ENCODE measurements around the gene DGKZ. TPM values are rescaled to one million over a fixed set of nuclear protein-coding genes. Genes with fewer than 3 reads are reported as not detected.
"Not testable (repeated sequence)": the region's sequence is repeated elsewhere in the genome, so short reads cannot be mapped to it uniquely, and the experiment has no call there.

DGKZ gene
- total RNA-seq, 1 donor from 2014 or later = 53.6 TPM

GRCh38 chr11:46376258-46377050, 29.2 kb downstream of the DGKZ start:
- POLR2A ChIA-PET = no interaction called here
- no peak overlapping the region for H3K27ac Mint-ChIP-seq
- H3K9me3 Mint-ChIP-seq = no peaks in the 10 kb centered on the region
- no peak for ATAC-seq (ENCODE audit: low read depth)
- TF ChIP-seq CTCF (IDR thresholded peaks at IDR 0.05) = no peak
- no peak for DNase-seq
- no peak overlapping the region for H3K4me3 Mint-ChIP-seq
- CTCF ChIA-PET = no interaction called here
- H3K36me3 Mint-ChIP-seq (ENCODE audit: low read depth) = peaks cover 48% of the 10 kb centered on the region
- H3K4me1 Mint-ChIP-seq = peaks cover 4% of the 10 kb centered on the region
- no peaks in the 10 kb centered on the region for H3K27me3 Mint-ChIP-seq
- intact Hi-C loops (cut with micrococcal nuclease) = no loop called here

- no peak for DNase-seq
- Mint-ChIP-seq H3K27ac (no peak overlapping the region), H3K27me3 (peaks cover 2% of the 10 kb centered on the region), H3K36me3 (ENCODE audit: low read depth) (peaks cover 42% of the 10 kb centered on the region), H3K4me1 (peaks cover 8% of the 10 kb centered on the region), H3K4me3 (no peak overlapping the region), H3K9me3 (no peaks in the 10 kb centered on the region)
- no peak for TF ChIP-seq CTCF (IDR thresholded peaks at IDR 0.05)
- no peak for ATAC-seq (ENCODE audit: low read depth)
- ChIA-PET POLR2A (no interaction called here), CTCF (interaction anchor here (1.1 kb wide), 1 partner anchor 9 kb away, joined by 3 read pairs; no protein-coding TSS in a partner anchor)
- intact Hi-C loops (cut with micrococcal nuclease) = no loop called here
Measured at GRCh38 chr11:46377290-46377689, 30.0 kb downstream of the DGKZ start.

GRCh38 chr11:46377831-46378230, 30.6 kb downstream of the DGKZ start:
- Mint-ChIP-seq H3K4me1 (peaks cover 8% of the 10 kb centered on the region), H3K36me3 (ENCODE audit: low read depth) (peaks cover 37% of the 10 kb centered on the region), H3K27me3 (peaks cover 2% of the 10 kb centered on the region), H3K27ac (no peak overlapping the region), H3K9me3 (no peaks in the 10 kb centered on the region), H3K4me3 (no peak overlapping the region)
- no peak for DNase-seq
- intact Hi-C loops (cut with micrococcal nuclease) = no loop called here
- ChIA-PET POLR2A (no interaction called here), CTCF (interaction anchor here (1.1 to 1.2 kb wide), 2 partner anchors 9 to 10 kb away, joined by 3 read pairs; no protein-coding TSS in a partner anchor)
- TF ChIP-seq CTCF (IDR thresholded peaks at IDR 0.05) = no peak
- ATAC-seq (ENCODE audit: low read depth) = no peak

- no peak for ATAC-seq (ENCODE audit: low read depth)
- H3K9me3 Mint-ChIP-seq = no peaks in the 10 kb centered on the region
- ChIA-PET POLR2A (no interaction called here), CTCF (interaction anchor here (1.1 to 1.2 kb wide), 2 partner anchors 10 kb away, joined by 3 read pairs; no protein-coding TSS in a partner anchor)
- no peak for TF ChIP-seq CTCF (IDR thresholded peaks at IDR 0.05)
- no peak overlapping the region for H3K4me3 Mint-ChIP-seq
- peaks cover 3% of the 10 kb centered on the region for H3K27me3 Mint-ChIP-seq
- peaks cover 37% of the 10 kb centered on the region for H3K36me3 Mint-ChIP-seq (ENCODE audit: low read depth)
- H3K4me1 Mint-ChIP-seq = peaks cover 8% of the 10 kb centered on the region
- intact Hi-C loops (cut with micrococcal nuclease) = no loop called here
- no peak overlapping the region for H3K27ac Mint-ChIP-seq
- no peak for DNase-seq
Measured at GRCh38 chr11:46378296-46378695, 31.0 kb downstream of the DGKZ start.

- H3K27me3 Mint-ChIP-seq = peaks cover 10% of the 10 kb centered on the region
- intact Hi-C loops (cut with micrococcal nuclease) = no loop called here
- no peak for DNase-seq
- ATAC-seq (ENCODE audit: low read depth) = no peak
- no peak for TF ChIP-seq CTCF (IDR thresholded peaks at IDR 0.05)
- H3K4me3 Mint-ChIP-seq = peak overlapping the region; percentile 19
- no peaks in the 10 kb centered on the region for H3K9me3 Mint-ChIP-seq
- H3K36me3 Mint-ChIP-seq (ENCODE audit: low read depth) = peaks cover 33% of the 10 kb centered on the region
- CTCF ChIA-PET = interaction anchor here (1.2 kb wide), 1 partner anchor 11 kb away, joined by 3 read pairs; no protein-coding TSS in a partner anchor
- POLR2A ChIA-PET = no interaction called here
- H3K27ac Mint-ChIP-seq = no peak overlapping the region
- peaks cover 8% of the 10 kb centered on the region for H3K4me1 Mint-ChIP-seq
Measured at GRCh38 chr11:46378811-46379481, 31.7 kb downstream of the DGKZ start.

- H3K9me3 Mint-ChIP-seq; CTCF ChIA-PET; POLR2A ChIA-PET; H3K4me1 Mint-ChIP-seq; DNase-seq; ATAC-seq (ENCODE audit: low read depth); H3K27ac Mint-ChIP-seq: not testable (repeated sequence)
- Mint-ChIP-seq H3K27me3 (peaks cover 16% of the 10 kb centered on the region), H3K36me3 (ENCODE audit: low read depth) (peaks cover 27% of the 10 kb centered on the region), H3K4me3 (peak overlapping the region; percentile 53)
- intact Hi-C loops (cut with micrococcal nuclease) = loop anchor here (5.0 kb wide), 1 partner anchor 32 kb away; the partner anchor contains the start of gene DGKZ
Measured at GRCh38 chr11:46379482-46380293, 32.4 kb downstream of the DGKZ start.

Data from activated B cell treated with CpG ODN at 0.5 μM for 24 hours (primary cell).